GM15510 (cell line): ENCODE measurements around the gene THSD7A.

Source experiments
- POLR2A ChIP-seq: IDR thresholded peaks from 3 replicates; pipeline ENCODE4 v1.6.1; 2011; ENCODE audit warnings: borderline replicate concordance; ENCODE audit not compliant: insufficient read length; ENCODE audit errors: extremely low read depth

The THSD7A gene

GRCh38 chr7:11667810-11668185 is 164.2 kb downstream of the THSD7A start:
- TF ChIP-seq POLR2A, result no peak

GRCh38 chr7:11667071-11667809 is 164.8 kb downstream of the THSD7A start:
- no peak for TF ChIP-seq POLR2A

- TF ChIP-seq POLR2A, result no peak
Measured at GRCh38 chr7:11665357-11665756, 166.6 kb downstream of the THSD7A start.

- no peak for TF ChIP-seq POLR2A
Measured at GRCh38 chr7:11655642-11656041, 176.4 kb downstream of the THSD7A start.

GRCh38 chr7:11655163-11655562 is 176.8 kb downstream of the THSD7A start:
- no peak for TF ChIP-seq POLR2A

- no peak for TF ChIP-seq POLR2A
Measured at GRCh38 chr7:11650500-11650899, 181.5 kb downstream of the THSD7A start.

GRCh38 chr7:11650030-11650429 is 182.0 kb downstream of the THSD7A start:
- no peak for TF ChIP-seq POLR2A

GRCh38 chr7:11648980-11649379 is 183.0 kb downstream of the THSD7A start:
- no peak for TF ChIP-seq POLR2A

GRCh38 chr7:11648101-11648500 is 183.9 kb downstream of the THSD7A start:
- TF ChIP-seq POLR2A, result no peak

- no peak for TF ChIP-seq POLR2A
Measured at GRCh38 chr7:11642841-11643240, 189.2 kb downstream of the THSD7A start.

GRCh38 chr7:11642276-11642675 is 189.7 kb downstream of the THSD7A start:
- TF ChIP-seq POLR2A, result no peak

- TF ChIP-seq POLR2A, result no peak
Measured at GRCh38 chr7:11638011-11638774, 193.8 kb downstream of the THSD7A start.

GRCh38 chr7:11636274-11636673 is 195.7 kb downstream of the THSD7A start:
- no peak for TF ChIP-seq POLR2A

GRCh38 chr7:11633310-11633709 is 198.7 kb downstream of the THSD7A start:
- TF ChIP-seq POLR2A, result no peak

GRCh38 chr7:11630355-11630754 is 201.6 kb downstream of the THSD7A start:
- TF ChIP-seq POLR2A, result no peak

- no peak for TF ChIP-seq POLR2A
Measured at GRCh38 chr7:11625669-11626068, 206.3 kb downstream of the THSD7A start.
